H1 (cell line): Measurements from ENCODE around the gene HIBCH. TPM values are rescaled to one million over a fixed set of nuclear protein-coding genes. Genes with fewer than 3 reads are reported as not detected.

Experiments
- EP300 ChIP-seq, 2 experiments: IDR thresholded peaks; 1 replicate in 1 of 2; 2 replicates in 1 of 2; pipeline ENCODE4 v1.6.1; 2011 to 2012; ENCODE audit warnings: low read depth in 2 of 2, low read length in 2 of 2, mild to moderate bottlenecking in 2 of 2, borderline replicate concordance in 1 of 2, inconsistent platforms in 1 of 2, moderate library complexity in 1 of 2
- HDAC6 ChIP-seq: IDR thresholded peaks from one replicate; pipeline ENCODE4 v1.7.1; 2012; ENCODE audit warnings: low read depth, mild to moderate bottlenecking, inconsistent platforms, low read length, moderate library complexity
- polyA plus RNA-seq, 7 experiments: library from polyadenylated mRNA; depleted of rRNA in 3 of 7; stranded (reverse) in 5 of 7; unstranded in 2 of 7; fragments of >200 nt in 5 of 7; fragments of 200-250 nt in 2 of 7; gene quantifications; 1 replicate in 5 of 7; 2 replicates in 1 of 7; 4 replicates in 1 of 7; pipeline versions ENCODE4 v1.2.1 to v1.2.3, GENCODE V29; 2011 to 2013; ENCODE audit warnings: missing spikeins in 2 of 7, mixed read lengths in 2 of 7
- total RNA-seq: library from RNA; stranded (reverse); fragmentation: NEBNext Ultra II Directional; extraction: Animal tissue kit (Norgen Biotek cat#: 25700); gene quantifications from 2 replicates; pipeline ENCODE4 v1.2.1, GENCODE V29; 2021

Gene HIBCH
- total and polyA plus RNA-seq, 2 of the 8 experiments (the other 6 are each of a cell fraction or from before 2014, with no cell fraction given), result 7.5 to 31.8 TPM

GRCh38 chr2:190215620-190216019 lies 104.0 kb downstream of the HIBCH start (continued):
- TF ChIP-seq HDAC6 (no peak), EP300 (IDR thresholded peaks at IDR 0.05; ENCODE audit: borderline replicate concordance in 1 of 2, low read depth in 2 of 2, low read length in 2 of 2) (no peak)
